Transverse colon (tissue), 4 donors: Measurements from ENCODE around the gene GARIN3. TPM values are rescaled to one million over a fixed set of nuclear protein-coding genes. Genes with fewer than 3 reads are reported as not detected.

Experiments used
- DNase-seq: peaks from one replicate; pipeline ENCODE4 v3.0.0-alpha.2; 2019
- H3K27ac ChIP-seq, 4 donors: fragments of 200-600 bp; sonication (generic); 2 replicates each; pipeline ENCODE4 v1.5.1; 2016 to 2018; ENCODE audit warnings: inconsistent platforms in 4 of 4
- H3K27me3 ChIP-seq: fragments of 200-600 bp; sonication (generic); 2 replicates; pipeline ENCODE4 v1.5.1; 2017; ENCODE audit warnings: inconsistent platforms
- H3K36me3 ChIP-seq, 4 donors: fragments of 200-600 bp; sonication (generic); 2 replicates each; pipeline ENCODE4 v1.5.1; 2017 to 2019; ENCODE audit warnings: inconsistent platforms in 4 of 4
- H3K4me1 ChIP-seq, 4 donors: fragments of 200-600 bp; sonication (generic); 2 replicates each; pipeline ENCODE4 v1.5.1; 2017 to 2020; ENCODE audit warnings: inconsistent platforms in 4 of 4
- H3K4me3 ChIP-seq, 4 donors: fragments of 200-600 bp; sonication (generic); 1 replicate in 1 of 4; 2 replicates in 3 of 4; pipeline versions ENCODE4 v1.5.1 to v1.6.1; 2017 to 2019; ENCODE audit warnings: inconsistent platforms in 4 of 4
- H3K9me3 ChIP-seq, 2 donors: fragments of 200-600 bp; sonication (generic); 2 replicates each; pipeline ENCODE4 v1.5.1; 2017 to 2019; ENCODE audit warnings: inconsistent platforms in 2 of 2
- CTCF ChIP-seq, 5 experiments: fragments of 200-600 bp in 3 of 5; fragments of 450-650 bp in 2 of 5; sonication (generic) in 3 of 5; IDR thresholded peaks; 1 replicate in 2 of 5; 2 replicates in 3 of 5; pipeline ENCODE4 v1.5.1; 2016 to 2017; ENCODE audit warnings: antibody characterized with exemption in 5 of 5, inconsistent platforms in 3 of 5, mild to moderate bottlenecking in 2 of 5, moderate library complexity in 1 of 5
- EP300 ChIP-seq: sonication (generic); formaldehyde crosslinking; IDR thresholded peaks from one replicate; pipeline ENCODE4 v1.6.1; 2017; ENCODE audit warnings: antibody characterized with exemption, low read depth
- POLR2A ChIP-seq: fragments of 450-650 bp; IDR thresholded peaks from one replicate; pipeline ENCODE4 v1.6.1; 2016; ENCODE audit warnings: antibody characterized with exemption, mild to moderate bottlenecking, moderate library complexity
- POLR2AphosphoS5 ChIP-seq, 3 donors: sonication (generic); formaldehyde crosslinking; IDR thresholded peaks; one replicate each; pipeline ENCODE4 v1.6.1; 2016; ENCODE audit warnings: antibody characterized with exemption in 3 of 3
- WGBS, 2 donors: methylation state at CpG; one replicate each; pipeline ENCODE4 v1.1.5; 2018; ENCODE audit warnings: low coverage in 1 of 2; 5-methylcytosine and 5-hydroxymethylcytosine counted together
- in situ Hi-C, 4 donors: fragments of 200-750 bp; cut with MboI; loops; one replicate each; pipeline versions ENCODE4 v1.15.0 to v1.15.1; 2017; ENCODE audit warnings: low sequenced_read_pairs in 3 of 4, low pct_ligation_motif_present in 1 of 4, low pct_unique_long_range_greater_than_20kb in 1 of 4
- intact Hi-C: fragments of 100-400 bp; cut with DNase I; formaldehyde crosslinking; loops from one replicate; pipeline ENCODE4 v1.15.1; 2023; ENCODE audit warnings: low total_unique reads
- total RNA-seq, 4 donors: library from RNA; depleted of rRNA; stranded (reverse); fragments of >200 nt; gene quantifications; one replicate each; pipeline ENCODE4 v1.1.0, GENCODE V29; 2016

Gene GARIN3
- not detected for total RNA-seq

GRCh38 chr5:157166214-157167213, at the start of gene GARIN3:
Gene GARIN3 (minus strand): TSS chr5:157166264. CDS start chr5:157166168, 96 bp downstream.
- no peaks in the 10 kb centered on the region for H3K4me1 ChIP-seq
- no peaks in the 10 kb centered on the region for H3K27me3 ChIP-seq
- no peak within 1 kb of the TSS for H3K4me3 ChIP-seq
- intact Hi-C loops, result no loop called here
- H3K36me3 ChIP-seq, result no peaks in the 10 kb centered on the region
- in situ Hi-C loops, result loop anchor here in 1 of 4 donors (25.0 kb wide), 1 partner anchor 146 kb away; no protein-coding TSS in a partner anchor
- H3K9me3 ChIP-seq, result no peaks in the 10 kb centered on the region
- TF ChIP-seq EP300 (no peak), POLR2A (no peak), CTCF (IDR thresholded peaks at IDR 0.05) (no peak)
- no peak within 1 kb of the TSS for H3K27ac ChIP-seq
- 72 to 100% methylated on average over 2 to 7 of the region's 7 CpGs for WGBS, 2 donors
- DNase-seq, result no peak

- TF ChIP-seq EP300 (no peak), CTCF (IDR thresholded peaks at IDR 0.05) (no peak), POLR2A (no peak), POLR2AphosphoS5 (IDR thresholded peaks at IDR 0.05) (no peak)
- Histone ChIP-seq H3K9me3 (no peaks in the 10 kb centered on the region), H3K27ac (peak overlapping the region in 1 of 4 donors; percentile 4), H3K36me3 (no peaks in the 10 kb centered on the region), H3K4me3 (no peak overlapping the region), H3K4me1 (no peaks in the 10 kb centered on the region), H3K27me3 (no peaks in the 10 kb centered on the region)
- WGBS, 2 donors, result 87% methylated on average over 5 of the region's 5 CpGs; no CpG with 5 or more reads in 1 of the 2 donors
- DNase-seq, result no peak
- intact Hi-C loops, result loop anchor here (10.0 kb wide), 1 partner anchor 1919 kb away; no protein-coding TSS in a partner anchor
- in situ Hi-C loops, result no loop called here
Observed at GRCh38 chr5:157215514-157216167, 49.6 kb upstream of the GARIN3 start.

- no peaks in the 10 kb centered on the region for H3K27me3 ChIP-seq
- no peaks in the 10 kb centered on the region for H3K4me1 ChIP-seq
- WGBS, 2 donors, result 81 to 91% methylated on average over 10 of the region's 10 CpGs
- peak overlapping the region in 1 of 4 donors; percentile 4 for H3K27ac ChIP-seq
- H3K36me3 ChIP-seq, result no peaks in the 10 kb centered on the region
- TF ChIP-seq POLR2AphosphoS5 (IDR thresholded peaks at IDR 0.05) (no peak), EP300 (no peak), CTCF (IDR thresholded peaks at IDR 0.05) (no peak), POLR2A (no peak)
- no peaks in the 10 kb centered on the region for H3K9me3 ChIP-seq
- intact Hi-C loops, result loop anchor here (10.0 kb wide), 1 partner anchor 1920 kb away; no protein-coding TSS in a partner anchor
- in situ Hi-C loops, result no loop called here
- DNase-seq, result no peak
- no peak overlapping the region for H3K4me3 ChIP-seq
Observed at GRCh38 chr5:157214861-157215513, 48.9 kb upstream of the GARIN3 start.

GRCh38 chr5:157214415-157214814, 48.4 kb upstream of the GARIN3 start:
- DNase-seq, result no peak
- TF ChIP-seq POLR2AphosphoS5 (IDR thresholded peaks at IDR 0.05) (no peak), EP300 (no peak), POLR2A (no peak), CTCF (IDR thresholded peaks at IDR 0.05) (no peak)
- intact Hi-C loops (loop anchor here (10.0 kb wide), 1 partner anchor 1920 kb away; no protein-coding TSS in a partner anchor), in situ Hi-C loops (no loop called here)
- Histone ChIP-seq H3K27ac (no peak overlapping the region), H3K36me3 (no peaks in the 10 kb centered on the region), H3K27me3 (no peaks in the 10 kb centered on the region), H3K4me1 (no peaks in the 10 kb centered on the region), H3K4me3 (no peak overlapping the region), H3K9me3 (no peaks in the 10 kb centered on the region)
